Cardiac muscle cell (in vitro differentiated cells and primary cell): Measurements from ENCODE around the gene CEP170B. TPM values are rescaled to one million over a fixed set of nuclear protein-coding genes. Genes with fewer than 3 reads are reported as not detected.

ENCODE experiments used
- DNase-seq, 2 donors: peaks; one replicate each; pipeline versions ENCODE4 v3.0.0 to v3.0.0-alpha.2; 2010 to 2017; ENCODE audit warnings: low read depth in 1 of 2, low spot score in 1 of 2
- H3K27ac ChIP-seq: fragments of 200-600 bp; sonication (generic); 2 replicates; pipeline ENCODE4 v1.5.1; 2016
- H3K27me3 ChIP-seq: fragments of 200-600 bp; sonication (generic); 2 replicates; pipeline ENCODE4 v1.6.0; 2016; ENCODE audit warnings: control low read depth
- H3K36me3 ChIP-seq: fragments of 200-600 bp; sonication (generic); 2 replicates; pipeline ENCODE4 v1.5.1; 2016; ENCODE audit warnings: control low read depth
- H3K4me1 ChIP-seq: fragments of 200-600 bp; sonication (generic); 2 replicates; pipeline ENCODE4 v1.8.1; 2017; ENCODE audit warnings: low read depth, mild to moderate bottlenecking, mixed run types
- H3K4me3 ChIP-seq: fragments of 200-600 bp; sonication (generic); 2 replicates; pipeline ENCODE4 v1.5.1; 2016; ENCODE audit warnings: mild to moderate bottlenecking
- H3K9me3 ChIP-seq: fragments of 200-600 bp; sonication (generic); 2 replicates; pipeline ENCODE4 v1.5.1; 2017; ENCODE audit warnings: low read depth, mild to moderate bottlenecking, control low read depth
- polyA plus RNA-seq: library from polyadenylated mRNA; unstranded; fragments of >200 nt; fragmentation: Nextera tagmentation; extraction: Ambion mirVana; gene quantifications from 2 replicates; pipeline ENCODE4 v1.2.1, GENCODE V29; 2016
- total RNA-seq: library from RNA; depleted of rRNA; stranded (reverse); fragments of >200 nt; gene quantifications from 2 replicates; pipeline ENCODE4 v1.2.3, GENCODE V29; 2016
- TF ChIP-seq, protein P1 (sequence below): IDR thresholded peaks from 2 replicates; pipeline ENCODE4 v1.5.1; 2012; ENCODE audit warnings: low read depth, mild to moderate bottlenecking, low read length

Gene CEP170B
- total and polyA plus RNA-seq, 2 experiments from 2014 or later: 8.3 to 39.5 TPM

- Histone ChIP-seq H3K27ac (no peak overlapping the region), H3K36me3 (no peaks in the 10 kb centered on the region), H3K4me1 (no peaks in the 10 kb centered on the region), H3K9me3 (no peaks in the 10 kb centered on the region), H3K4me3 (peak overlapping the region; percentile 73), H3K27me3 (peaks cover 18% of the 10 kb centered on the region)
- TF ChIP-seq, protein P1, sequence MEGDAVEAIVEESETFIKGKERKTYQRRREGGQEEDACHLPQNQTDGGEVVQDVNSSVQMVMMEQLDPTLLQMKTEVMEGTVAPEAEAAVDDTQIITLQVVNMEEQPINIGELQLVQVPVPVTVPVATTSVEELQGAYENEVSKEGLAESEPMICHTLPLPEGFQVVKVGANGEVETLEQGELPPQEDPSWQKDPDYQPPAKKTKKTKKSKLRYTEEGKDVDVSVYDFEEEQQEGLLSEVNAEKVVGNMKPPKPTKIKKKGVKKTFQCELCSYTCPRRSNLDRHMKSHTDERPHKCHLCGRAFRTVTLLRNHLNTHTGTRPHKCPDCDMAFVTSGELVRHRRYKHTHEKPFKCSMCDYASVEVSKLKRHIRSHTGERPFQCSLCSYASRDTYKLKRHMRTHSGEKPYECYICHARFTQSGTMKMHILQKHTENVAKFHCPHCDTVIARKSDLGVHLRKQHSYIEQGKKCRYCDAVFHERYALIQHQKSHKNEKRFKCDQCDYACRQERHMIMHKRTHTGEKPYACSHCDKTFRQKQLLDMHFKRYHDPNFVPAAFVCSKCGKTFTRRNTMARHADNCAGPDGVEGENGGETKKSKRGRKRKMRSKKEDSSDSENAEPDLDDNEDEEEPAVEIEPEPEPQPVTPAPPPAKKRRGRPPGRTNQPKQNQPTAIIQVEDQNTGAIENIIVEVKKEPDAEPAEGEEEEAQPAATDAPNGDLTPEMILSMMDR: no peak
- DNase-seq: peak; percentile 10 to 34
Measured at GRCh38 chr14:104864267-104865080, 594 bp upstream of the CEP170B start.

- peak; percentile 67 to 73 for DNase-seq
- H3K27me3 ChIP-seq: peaks cover 18% of the 10 kb centered on the region
- no peaks in the 10 kb centered on the region for H3K9me3 ChIP-seq
- no peaks in the 10 kb centered on the region for H3K36me3 ChIP-seq
- TF ChIP-seq, protein P1: no peak
- no peaks in the 10 kb centered on the region for H3K4me1 ChIP-seq
- H3K4me3 ChIP-seq: peak overlapping the region; percentile 59
- no peak overlapping the region for H3K27ac ChIP-seq
Measured at GRCh38 chr14:104865631-104866441, 768 bp downstream of the CEP170B start.

- Histone ChIP-seq H3K4me3 (peak overlapping the region; percentile 59), H3K4me1 (no peaks in the 10 kb centered on the region), H3K27ac (no peak overlapping the region), H3K27me3 (peaks cover 18% of the 10 kb centered on the region), H3K9me3 (no peaks in the 10 kb centered on the region), H3K36me3 (no peaks in the 10 kb centered on the region)
- no peak for DNase-seq
- TF ChIP-seq, protein P1: no peak
Measured at GRCh38 chr14:104866451-104867370, 1.6 kb downstream of the CEP170B start.

- Histone ChIP-seq H3K9me3 (no peaks in the 10 kb centered on the region), H3K36me3 (no peaks in the 10 kb centered on the region), H3K4me3 (no peak overlapping the region), H3K4me1 (no peaks in the 10 kb centered on the region), H3K27me3 (peaks cover 18% of the 10 kb centered on the region), H3K27ac (no peak overlapping the region)
- TF ChIP-seq, protein P1: no peak
- DNase-seq: no peak
Measured at GRCh38 chr14:104867371-104868059, 2.4 kb downstream of the CEP170B start.
